GM12878 (cell line): ENCODE data around the gene OR52I2. TPM values are rescaled to one million over a fixed set of nuclear protein-coding genes. Genes with fewer than 3 reads are reported as not detected.

Source experiments
- ATAC-seq: fragments of 200-7000 bp; cut with Tn5 transposase; 3 replicates; pipeline ENCODE4 v1.9.1; 2020; ENCODE audit warnings: mild to moderate bottlenecking, moderate library complexity
- BruUV-seq: library from RNA; stranded (reverse); fragments of 400-500 nt; replicated peaks from 2 replicates; lab custom pipeline; 2021; lab: Mats Ljungman, UMichigan
- CTCF ChIA-PET: fragments of 300-600 bp; sonication (Branson Sonifier 250); formaldehyde crosslinking; extraction: SDS; loops from one replicate; lab custom pipeline; 2021; ENCODE audit warnings: inconsistent platforms; lab: Yijun Ruan, JAX
- POLR2A ChIA-PET: fragments of 350-600 bp; formaldehyde crosslinking; extraction: SDS; loops from one replicate; lab custom pipeline; 2021; ENCODE audit warnings: inconsistent platforms; lab: Charles Lee
- RAD21 ChIA-PET: fragments of 300-600 bp; sonication (Branson Sonifier 250); formaldehyde crosslinking; loops from one replicate; lab custom pipeline; 2023; ENCODE audit warnings: antibody characterized with exemption; ENCODE audit not compliant: unreplicated experiment; lab: Charles Lee
- SMC1A ChIA-PET: fragments of 300-600 bp; sonication (Branson Sonifier 250); formaldehyde crosslinking; loops from one replicate; lab custom pipeline; 2023; ENCODE audit not compliant: unreplicated experiment, uncharacterized antibody; lab: Charles Lee
- DNase-seq: peaks from one replicate; pipeline ENCODE4 v3.0.0-alpha.2; 2011; ENCODE audit warnings: low read depth, low spot score
- FAIRE-seq: peaks from 3 replicates; lab custom pipeline; 2011; peaks lifted over from hg19 to GRCh38; lab: Jason Lieb, UNC
- H2AFZ ChIP-seq: 2 replicates; pipeline ENCODE4 v1.6.0; 2011; ENCODE audit warnings: low read depth, low read length, control low read depth; ENCODE audit not compliant: control insufficient read depth
- H3K27ac ChIP-seq: 2 replicates; pipeline ENCODE4 v1.5.1; 2011; ENCODE audit warnings: control low read depth; ENCODE audit not compliant: control insufficient read depth, insufficient read depth
- H3K27me3 ChIP-seq, 2 experiments: replicated peaks in 1 of 2; 2 replicates each; pipeline versions ENCODE4 v1.6.0 to v1.6.1; 2011; ENCODE audit warnings: low read length in 1 of 2; ENCODE audit not compliant: control insufficient read depth in 2 of 2, insufficient read depth in 2 of 2
- H3K36me3 ChIP-seq, 2 experiments: 2 replicates each; pipeline ENCODE4 v1.5.1; 2011; ENCODE audit warnings: low read length in 1 of 2; ENCODE audit not compliant: control insufficient read depth in 2 of 2, insufficient read depth in 2 of 2
- H3K4me1 ChIP-seq: 2 replicates; pipeline ENCODE4 v1.6.1; 2011; ENCODE audit warnings: mild to moderate bottlenecking, low read length, moderate library complexity, mixed read lengths; ENCODE audit not compliant: control insufficient read depth, insufficient read depth
- H3K4me2 ChIP-seq: 2 replicates; pipeline ENCODE4 v1.6.0; 2011; ENCODE audit warnings: control low read depth; ENCODE audit not compliant: control insufficient read depth, insufficient read depth
- H3K4me3 ChIP-seq: fragments of 200-600 bp; sonication (generic); 2 replicates; pipeline ENCODE4 v1.5.1; 2016
- H3K79me2 ChIP-seq: 2 replicates; pipeline ENCODE4 v1.6.0; 2011; ENCODE audit warnings: low read length; ENCODE audit not compliant: control insufficient read depth, insufficient read depth
- H3K9ac ChIP-seq: 2 replicates; pipeline ENCODE4 v1.8.0; 2011; ENCODE audit warnings: low read length, control low read depth, mixed read lengths; ENCODE audit not compliant: control insufficient read depth, insufficient read depth
- H3K9me3 ChIP-seq: replicated peaks from 3 replicates; pipeline ENCODE4 v1.5.1; 2011; ENCODE audit warnings: mild to moderate bottlenecking, low read length; ENCODE audit not compliant: control insufficient read depth, insufficient read depth
- H4K20me1 ChIP-seq: 2 replicates; pipeline ENCODE4 v1.6.0; 2011; ENCODE audit not compliant: control insufficient read depth, insufficient read depth
- CBX3 ChIP-seq: fragments of 200-600 bp; sonication (generic); IDR thresholded peaks from 2 replicates; pipeline ENCODE4 v1.6.1; 2016; ENCODE audit warnings: low read depth, borderline replicate concordance
- CREM ChIP-seq: IDR thresholded peaks from 2 replicates; pipeline ENCODE4 v1.6.1; 2014; ENCODE audit warnings: antibody characterized with exemption, low read depth
- CUX1 ChIP-seq: IDR thresholded peaks from 2 replicates; pipeline ENCODE4 v1.6.1; 2012; ENCODE audit warnings: improper control_type of control experiment, low read depth, low read length; ENCODE audit not compliant: insufficient replicate concordance
- EP300 ChIP-seq, 2 experiments: fragments of 150-350 bp in 1 of 2; IDR thresholded peaks; 2 replicates each; pipeline ENCODE4 v1.6.1; 2011 to 2012; ENCODE audit warnings: low read depth in 2 of 2, low read length in 2 of 2, borderline replicate concordance in 1 of 2, improper control_type of control experiment in 1 of 2, inconsistent platforms in 1 of 2; ENCODE audit not compliant: control insufficient read depth in 1 of 2
- EZH2 ChIP-seq: IDR thresholded peaks from 2 replicates; pipeline ENCODE4 v1.6.1; 2012; ENCODE audit warnings: low read depth, mild to moderate bottlenecking, control low read depth, inconsistent platforms, low read length, borderline replicate concordance; ENCODE audit not compliant: control insufficient read depth
- HDGF ChIP-seq: fragments of 450-650 bp; IDR thresholded peaks from 2 replicates; pipeline ENCODE4 v1.6.1; 2016; ENCODE audit warnings: antibody characterized with exemption
- IKZF1 ChIP-seq: fragments of 450-650 bp; conservative IDR thresholded peaks from 2 replicates; pipeline ENCODE4 v1.6.1; 2017; ENCODE audit warnings: antibody characterized with exemption, mild to moderate bottlenecking
- MXI1 ChIP-seq: fragments of 150-350 bp; IDR thresholded peaks from 2 replicates; pipeline ENCODE4 v1.6.1; 2011; ENCODE audit warnings: low read depth, mild to moderate bottlenecking, inconsistent platforms, low read length, improper control_type of control experiment
- NFYB ChIP-seq: IDR thresholded peaks from 2 replicates; pipeline ENCODE4 v1.6.1; 2011; ENCODE audit warnings: low read depth, mild to moderate bottlenecking, low read length, improper control_type of control experiment, moderate library complexity; ENCODE audit not compliant: insufficient read depth
- RELB ChIP-seq: fragments of 450-650 bp; IDR thresholded peaks from 2 replicates; pipeline ENCODE4 v1.6.1; 2017; ENCODE audit warnings: low read depth, mild to moderate bottlenecking, moderate library complexity
- SIN3A ChIP-seq: IDR thresholded peaks from 2 replicates; pipeline ENCODE4 v1.6.1; 2012; ENCODE audit warnings: low read depth, low read length, improper control_type of control experiment
- SREBF1 ChIP-seq: IDR thresholded peaks from 2 replicates; pipeline ENCODE4 v1.6.1; 2012; ENCODE audit warnings: mild to moderate bottlenecking, low read length
- TARDBP ChIP-seq: IDR thresholded peaks from 2 replicates; pipeline ENCODE4 v1.6.1; 2016; ENCODE audit warnings: borderline replicate concordance
- WGBS: methylation state at CpG from one replicate; pipeline ENCODE4 v1.1.6; 2016; ENCODE audit warnings: low lambda C conversion rate; ENCODE audit not compliant: insufficient replicate concordance, insufficient coverage; ENCODE audit errors: missing lambda C conversion rate; 5-methylcytosine and 5-hydroxymethylcytosine counted together
- in situ Hi-C: fragments of 300-500 bp; cut with MboI; formaldehyde crosslinking; loops from 9 replicates; pipeline ENCODE4 v1.14.3; 2018; ENCODE audit warnings: mixed read lengths
- intact Hi-C: fragments of 100-400 bp; cut with micrococcal nuclease; formaldehyde crosslinking; loops from one replicate; pipeline ENCODE4 v1.14.2; 2022; ENCODE audit not compliant: unreplicated experiment
- polyA plus RNA-seq, 11 experiments: library from polyadenylated mRNA; depleted of rRNA in 4 of 11; unstranded in 6 of 11; stranded (reverse) in 5 of 11; fragments of >200 nt; fragmentation: Nextera tagmentation in 4 of 11; fragmentation: Illumina TruSeq in 1 of 11; extraction: Ambion mirVana in 4 of 11; extraction: Trizol in 1 of 11; gene quantifications; 1 replicate in 1 of 11; 2 replicates in 10 of 11; pipeline versions ENCODE4 v1.2.1 to v1.2.3, GENCODE V29; 2011 to 2016; ENCODE audit warnings: inconsistent platforms in 2 of 11, missing spikeins in 2 of 11, low read depth in 1 of 11
- total RNA-seq, 4 experiments: library from RNA; depleted of rRNA in 3 of 4; stranded (reverse); fragments of >200 nt in 3 of 4; fragmentation: Illumina TruSeq in 1 of 4; extraction: Trizol in 1 of 4; gene quantifications; 2 replicates each; pipeline versions ENCODE4 v1.2.1 to v1.2.3, GENCODE V29; 2013 to 2021

OR52I2 gene
- total and polyA plus RNA-seq, 10 of the 15 experiments (the other 5 are each of a cell fraction or from before 2014, with no cell fraction given): 0.04 to 0.05 TPM; not detected in 8

DNA sequence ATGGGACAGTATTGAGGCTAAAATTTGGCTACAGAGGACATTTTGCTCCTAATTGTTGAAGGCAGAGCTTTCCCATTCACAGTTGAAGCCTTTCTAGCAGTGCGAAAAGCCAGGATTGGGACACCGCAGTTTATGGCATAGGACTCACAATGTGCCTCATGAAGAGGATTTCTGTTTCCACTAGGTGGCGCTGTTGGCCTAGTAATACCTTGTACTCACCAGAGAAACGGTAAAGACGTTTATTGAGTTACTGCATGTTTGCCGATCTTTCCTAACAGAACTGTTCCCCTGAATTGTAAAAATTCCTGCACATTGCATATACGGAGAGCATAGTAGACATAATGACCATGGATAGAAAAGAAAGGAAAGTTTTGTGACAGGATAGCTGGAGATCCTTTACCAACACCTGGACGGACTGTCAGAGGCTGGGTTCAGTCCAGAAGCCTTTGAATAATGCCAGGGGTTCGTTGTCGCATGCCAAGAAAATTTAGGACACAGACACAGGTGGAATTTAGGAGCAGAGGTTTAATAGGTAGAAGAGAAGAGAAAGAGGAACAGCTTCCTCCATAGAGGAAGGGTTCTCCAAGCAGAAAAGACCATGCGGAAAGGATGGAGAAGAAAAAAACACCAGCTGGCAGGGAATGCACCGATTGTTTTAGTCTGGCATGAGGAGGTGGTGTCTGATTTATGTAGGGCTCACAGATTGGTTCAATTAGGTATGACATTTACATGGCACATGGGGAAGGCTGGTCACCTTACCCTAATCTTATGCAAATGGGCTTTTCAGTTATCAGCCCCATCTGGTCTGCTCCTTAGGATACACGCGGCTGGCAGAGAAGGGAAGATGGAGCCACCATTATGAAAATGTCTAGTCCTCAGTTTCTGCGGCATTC lies 44.9 kb downstream of the OR52I2 start (continued):
- TF ChIP-seq CREM (no peak), EZH2 (no peak), RELB (no peak), MXI1 (no peak), TARDBP (no peak), EP300 (IDR thresholded peaks at IDR 0.05; ENCODE audit: borderline replicate concordance in 1 of 2, control insufficient read depth in 1 of 2, low read depth in 2 of 2, low read length in 2 of 2) (no peak), NFYB (no peak)

- CTCF ChIA-PET: interaction anchor here (0.7 to 3.9 kb wide), 25 partner anchors 8 to 750 kb away, joined by 3 to 28 read pairs (median 4); no protein-coding TSS in a partner anchor
- Histone ChIP-seq H3K27me3 (no peaks in the 10 kb centered on the region; a peak in 1 of 4 replicates), H3K36me3 (no peaks in the 10 kb centered on the region), H3K4me2 (no peak overlapping the region), H3K9ac (no peak overlapping the region), H2AFZ (no peak overlapping the region), H3K4me1 (no peaks in the 10 kb centered on the region), H4K20me1 (no peaks in the 10 kb centered on the region), H3K4me3 (no peak overlapping the region), H3K27ac (no peak overlapping the region), H3K79me2 (no peaks in the 10 kb centered on the region), H3K9me3 (no peaks in the 10 kb centered on the region)
- in situ Hi-C loops: loop anchor here (5.0 kb wide), 2 partner anchors 191 to 356 kb away; partner anchors contain the start of gene OR51L1
- RAD21 ChIA-PET: interaction anchor here (0.9 to 2.6 kb wide), 4 partner anchors 8 to 448 kb away, joined by 3 to 21 read pairs (median 7); no protein-coding TSS in a partner anchor
- no peak for FAIRE-seq
- SMC1A ChIA-PET: interaction anchor here (0.5 to 2.8 kb wide), 12 partner anchors 8 to 979 kb away, joined by 3 to 19 read pairs (median 3); no protein-coding TSS in a partner anchor
- ATAC-seq: no peak
- WGBS: 18% methylated on average over 2 of the region's 2 CpGs
- BruUV-seq: no TSS peak
- no peak for DNase-seq
- intact Hi-C loops: loop anchor here (2.0 to 5.0 kb wide), 2 partner anchors 191 to 449 kb away; no protein-coding TSS in a partner anchor
- POLR2A ChIA-PET: no interaction called here
- TF ChIP-seq CBX3 (no peak), IKZF1 (no peak), SIN3A (no peak), CUX1 (no peak), HDGF (no peak), SREBF1 (no peak)
These were observed 54.6 kb downstream of the OR52I2 start for GRCh38 chr11:4636136-4636535.
